HG02678 (cell line): ENCODE measurements around the gene CLIP1.
"Not testable (repeated sequence)": the region's sequence is repeated elsewhere in the genome, so short reads cannot be mapped to it uniquely, and the experiment has no call there.

ENCODE experiments used
- ATAC-seq: cut with Tn5 transposase; IDR thresholded peaks from one replicate; pipeline ENCODE4 v1.9.1; 2021; ENCODE audit warnings: mild to moderate bottlenecking, moderate library complexity; ENCODE audit not compliant: unreplicated experiment

CLIP1 gene

DNA sequence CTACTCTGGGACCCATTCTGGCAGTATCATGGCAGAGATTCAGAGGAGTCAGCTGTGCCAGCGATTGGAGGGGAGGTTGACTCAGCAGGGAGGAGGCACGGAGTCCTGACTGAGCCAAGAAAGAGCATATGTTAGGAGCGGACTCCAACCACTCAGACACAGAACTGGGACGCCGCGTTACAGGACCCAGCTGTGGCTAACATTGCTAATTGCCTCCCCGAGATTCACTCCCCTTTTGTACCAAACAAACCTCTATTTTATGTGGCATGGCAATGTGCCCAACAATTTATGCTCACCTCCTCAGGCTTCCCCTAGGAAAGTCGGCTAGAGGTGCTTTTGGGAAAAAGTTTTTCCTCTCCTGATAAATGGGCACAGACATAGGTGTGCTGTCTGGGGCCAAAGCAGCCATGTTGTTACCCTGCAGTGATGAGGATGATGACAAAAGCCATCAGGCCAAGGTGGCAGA lies 15.2 kb upstream of the CLIP1 start:
- no peak for ATAC-seq

DNA sequence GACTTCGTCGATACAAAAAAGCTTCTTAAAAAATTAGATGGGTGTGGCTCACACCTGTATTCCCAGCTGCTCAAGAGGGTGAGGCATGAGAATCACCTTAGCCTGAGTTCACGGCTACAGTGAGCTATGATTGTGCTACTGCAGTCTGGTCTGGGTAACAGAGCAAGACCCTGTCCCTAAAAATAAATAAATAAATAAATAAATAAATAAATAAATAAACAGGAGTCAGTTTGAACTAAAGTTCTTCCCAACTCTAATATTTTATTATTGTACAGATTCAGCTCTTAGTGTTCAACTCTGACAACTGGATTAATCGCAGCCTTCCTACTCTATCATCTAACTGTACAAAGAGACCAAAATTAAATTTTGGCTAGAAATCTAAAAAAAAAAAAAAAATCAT lies 12.7 kb upstream of the CLIP1 start:
- no peak for ATAC-seq

DNA sequence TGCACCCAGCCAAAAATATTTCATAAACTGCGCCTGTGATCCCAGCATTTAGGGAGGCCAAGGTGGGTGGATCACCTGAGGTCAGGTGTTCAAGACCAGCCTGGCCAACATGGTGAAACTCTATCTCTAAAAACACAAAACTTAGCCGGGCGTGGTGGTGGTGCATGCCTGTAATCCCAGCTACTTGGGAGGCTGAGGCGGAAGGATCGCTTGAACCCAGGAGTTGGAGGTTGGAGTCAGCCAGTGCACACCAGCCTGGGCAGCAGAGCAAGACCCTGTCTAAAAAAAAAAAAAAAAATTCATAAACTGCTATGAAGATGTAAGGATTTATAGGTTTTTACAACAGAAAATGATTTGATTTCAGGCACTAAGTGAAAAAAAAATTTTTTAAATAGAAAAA lies 6.6 kb upstream of the CLIP1 start:
- ATAC-seq: not testable (repeated sequence)

DNA sequence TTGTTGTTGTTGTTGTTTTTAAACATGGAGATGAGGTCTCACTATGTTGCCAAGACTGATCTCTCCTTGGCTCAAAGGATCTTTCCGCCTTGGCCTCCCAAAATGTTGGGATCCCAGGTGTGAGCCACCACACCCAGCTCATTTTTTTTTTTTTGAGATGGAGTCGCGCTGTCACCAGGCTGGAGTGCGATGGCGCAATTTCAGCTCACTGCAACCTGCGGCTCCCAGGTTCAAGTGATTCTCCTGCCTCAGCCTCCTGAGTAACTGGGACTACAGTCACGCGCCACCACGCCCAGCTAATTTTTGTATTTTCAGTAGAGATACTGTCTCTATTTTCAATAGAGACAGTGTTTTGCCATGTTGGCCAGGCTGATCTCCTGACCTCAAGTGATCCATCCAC lies 4.9 kb upstream of the CLIP1 start:
- ATAC-seq: no peak

DNA sequence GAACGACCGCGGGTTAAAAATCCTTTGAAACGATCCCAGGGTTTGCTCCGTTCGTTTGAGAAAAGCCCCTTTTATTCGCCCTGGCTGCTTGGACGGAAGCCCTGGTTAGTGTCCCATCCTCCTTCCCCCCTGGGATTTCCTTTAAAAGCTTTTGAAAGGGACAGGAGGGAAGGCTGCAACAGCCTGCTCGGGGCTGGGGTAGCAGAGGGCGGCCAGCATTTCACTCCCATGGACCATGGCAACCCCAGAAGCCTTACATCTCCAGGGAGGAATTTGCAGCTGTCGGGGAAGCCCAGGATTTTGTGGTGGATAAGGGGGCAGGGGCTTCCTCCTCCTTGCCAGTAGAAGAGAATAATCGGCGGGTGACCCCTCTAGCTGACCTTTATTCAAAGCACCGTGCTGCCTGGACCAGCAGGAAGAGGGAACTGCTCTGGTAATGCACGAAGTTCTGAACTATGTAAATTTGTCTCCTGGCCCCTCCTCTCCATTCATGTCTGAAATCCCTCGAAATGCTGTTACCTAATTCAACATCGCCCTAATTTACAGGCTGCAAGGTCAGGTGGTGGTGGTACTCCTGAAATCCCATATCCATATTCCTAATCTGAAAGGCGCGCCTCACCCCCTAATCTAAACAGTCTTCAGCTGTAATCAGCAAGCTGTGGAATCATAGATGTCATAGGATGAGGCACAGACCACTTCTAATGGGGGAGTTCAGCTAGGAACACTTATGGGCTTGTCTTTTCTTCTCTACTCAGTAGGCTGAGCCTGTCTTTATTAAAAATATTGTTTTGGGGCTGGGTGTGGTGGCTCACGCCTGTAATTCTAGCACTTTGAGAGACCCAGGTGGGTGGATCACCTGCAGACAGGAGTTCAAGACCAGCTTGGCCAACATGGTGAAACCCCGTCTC lies 1.0 kb upstream of the CLIP1 start:
- ATAC-seq: no peak

DNA sequence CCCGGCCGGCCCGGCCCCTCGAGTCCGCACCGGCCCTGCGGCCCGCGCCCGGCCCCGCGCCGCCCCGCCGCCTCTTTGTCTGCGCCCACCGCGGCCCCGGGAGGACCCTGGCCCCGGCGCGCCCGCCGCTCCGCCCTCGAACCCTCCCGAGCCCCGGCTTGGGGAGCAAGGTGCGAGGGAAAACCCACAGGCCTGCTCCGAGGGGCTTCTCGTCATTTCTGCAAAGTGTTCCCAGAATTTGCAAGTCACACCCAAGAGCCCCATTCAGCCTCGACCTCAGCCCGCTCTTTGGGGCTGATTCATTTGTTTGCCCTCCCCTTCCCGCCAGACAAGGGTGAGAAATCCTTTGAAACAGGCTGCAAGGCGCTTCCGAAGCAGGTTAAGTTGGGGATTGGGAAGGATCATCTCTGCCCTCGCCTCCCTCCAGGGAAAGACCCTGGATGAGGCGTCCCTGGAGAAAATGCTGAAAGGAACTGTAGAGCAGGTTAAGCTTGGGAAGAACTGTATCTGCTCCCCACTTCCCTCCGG lies 325 bp upstream of the CLIP1 start:
- peak; percentile 4 for ATAC-seq

DNA sequence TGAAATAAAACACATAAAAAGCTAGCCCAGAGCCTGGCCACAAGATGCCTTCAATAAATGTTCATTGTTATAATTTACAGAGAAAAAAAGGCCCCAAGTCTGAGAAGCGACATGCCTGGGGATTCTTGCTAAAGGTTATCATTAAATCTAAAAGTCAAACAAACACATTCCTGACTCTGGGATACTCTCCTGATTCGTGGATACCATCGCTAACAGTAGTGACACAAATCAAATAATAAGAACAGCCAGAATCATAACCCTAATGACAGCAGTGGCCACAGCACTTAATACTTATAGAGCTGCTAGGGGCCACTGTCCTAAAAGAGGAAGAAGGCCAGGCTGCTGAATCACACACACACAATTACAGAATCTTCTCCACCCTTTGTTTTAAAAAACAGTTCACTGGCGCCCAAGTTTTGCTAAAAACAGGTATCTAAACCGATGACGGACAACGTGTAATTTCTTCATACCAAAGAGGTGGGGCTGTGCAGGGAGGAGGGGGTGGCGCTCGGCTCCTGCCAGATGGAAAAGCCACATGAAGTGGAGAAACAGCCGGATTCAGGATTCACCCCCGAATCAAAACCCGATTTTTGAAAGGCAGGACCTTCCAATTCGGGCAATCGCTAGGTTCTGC lies 1.2 kb downstream of the CLIP1 start:
- ATAC-seq: no peak

DNA sequence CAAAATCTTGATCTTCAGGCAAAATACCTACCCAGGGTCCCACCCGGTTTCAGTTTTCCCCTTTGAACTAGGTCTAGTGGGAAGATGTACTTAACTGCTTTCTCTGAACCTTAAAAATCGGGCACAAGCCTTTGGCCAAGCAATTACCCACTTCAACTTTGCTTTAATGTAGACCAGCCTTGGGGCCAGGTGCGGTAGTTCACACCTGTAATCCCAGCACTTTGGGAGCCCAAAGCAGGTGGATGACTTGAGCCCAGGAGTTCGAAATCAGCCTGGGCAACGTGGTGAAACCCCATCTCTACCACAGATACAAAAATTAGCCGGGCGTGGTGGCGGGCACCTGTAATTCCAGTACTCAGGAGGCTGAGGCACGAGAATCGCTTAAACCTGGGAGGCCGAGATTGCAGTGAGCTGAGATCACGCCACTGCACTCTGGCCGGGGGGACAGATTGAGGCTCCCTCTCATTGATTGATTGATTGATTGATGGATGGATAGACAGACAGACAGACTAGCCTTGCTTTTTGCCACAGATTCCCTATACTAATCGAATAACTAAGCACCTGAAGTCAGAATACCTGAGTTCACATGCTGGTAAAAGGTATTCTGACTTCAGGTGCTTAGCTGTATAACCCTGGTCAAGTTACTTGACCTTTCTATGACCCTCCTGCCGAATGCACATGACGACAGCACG lies 1.9 kb downstream of the CLIP1 start:
- no peak for ATAC-seq

DNA sequence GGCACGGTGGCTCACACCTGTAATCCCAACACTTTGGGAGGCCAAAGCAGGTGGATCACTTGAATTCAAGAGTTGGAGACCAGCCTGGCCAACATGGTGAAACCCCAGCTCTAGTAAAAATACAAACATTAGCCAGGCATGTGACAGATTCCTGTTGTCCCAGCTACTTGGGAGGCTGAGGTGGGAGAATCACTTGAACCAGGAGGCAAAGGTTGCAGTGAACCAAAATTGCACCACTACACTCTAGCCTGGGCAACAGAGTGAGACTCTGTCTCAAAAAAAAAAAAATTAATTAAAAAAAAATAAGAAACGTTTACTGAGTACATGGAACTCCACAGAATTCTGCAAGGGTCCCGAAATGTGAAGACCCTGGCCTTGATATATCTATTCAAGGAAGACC lies 3.4 kb downstream of the CLIP1 start:
- not testable (repeated sequence) for ATAC-seq

DNA sequence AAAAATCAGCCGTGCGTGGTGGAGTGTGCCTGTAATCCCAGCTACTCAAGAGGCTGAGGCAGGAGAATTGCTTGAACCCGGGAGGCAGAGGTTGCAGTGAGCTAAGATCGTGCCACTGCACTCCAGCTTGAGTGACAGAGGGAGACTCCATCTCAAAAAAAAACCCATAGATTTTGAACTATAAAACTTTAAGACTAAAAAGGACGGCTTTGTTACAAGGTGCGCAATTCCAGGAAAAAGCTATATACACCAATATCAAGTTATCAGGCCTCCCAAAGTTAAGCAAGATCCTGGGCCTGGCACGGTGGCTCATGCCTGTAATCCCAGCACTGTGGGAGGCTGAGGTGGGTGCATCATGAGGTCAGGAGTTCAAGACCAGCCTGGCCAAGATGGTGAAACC lies 6.8 kb downstream of the CLIP1 start:
- ATAC-seq: not testable (repeated sequence)

DNA sequence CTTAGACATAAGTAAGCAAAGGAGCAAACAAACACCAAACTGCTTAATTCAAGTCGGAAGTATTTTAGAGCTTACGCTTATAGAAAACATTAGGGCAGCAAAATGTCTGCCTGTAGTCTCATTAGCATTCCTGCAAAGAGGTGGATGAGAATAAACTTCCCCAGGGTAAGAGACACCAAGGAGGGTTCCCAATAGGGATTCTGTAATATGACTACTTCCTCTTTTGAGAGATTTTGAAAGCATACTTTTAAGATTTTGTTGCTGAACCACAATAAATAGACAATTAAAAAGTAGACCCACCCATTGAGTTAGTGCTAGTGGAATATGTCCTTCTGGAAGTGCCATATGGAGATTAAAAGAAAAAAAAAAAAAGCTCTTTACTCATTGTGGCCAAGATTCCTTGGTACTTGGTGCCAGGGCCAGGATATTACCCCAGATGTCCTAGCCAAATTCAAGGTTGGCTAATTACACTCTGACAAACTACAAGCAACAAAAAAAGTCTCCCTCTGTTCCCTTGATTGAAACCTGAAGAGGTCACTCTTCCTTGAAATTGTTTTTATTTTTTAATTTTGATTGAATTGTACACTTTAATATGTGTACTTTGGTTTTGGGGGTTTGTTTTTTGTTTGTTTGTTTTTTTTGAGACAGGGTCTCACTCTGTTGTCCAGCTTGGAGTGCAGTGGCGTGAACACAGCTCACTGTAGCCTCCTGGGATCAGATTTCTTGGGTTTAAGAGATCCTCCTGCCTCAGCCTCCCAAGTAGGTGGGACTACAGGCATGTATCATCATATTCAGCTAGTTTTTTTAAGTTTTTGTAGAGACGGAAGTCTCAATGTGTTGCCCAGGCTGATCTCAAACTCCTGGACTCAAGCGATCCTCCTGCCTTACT lies 8.7 kb downstream of the CLIP1 start:
- no peak for ATAC-seq

DNA sequence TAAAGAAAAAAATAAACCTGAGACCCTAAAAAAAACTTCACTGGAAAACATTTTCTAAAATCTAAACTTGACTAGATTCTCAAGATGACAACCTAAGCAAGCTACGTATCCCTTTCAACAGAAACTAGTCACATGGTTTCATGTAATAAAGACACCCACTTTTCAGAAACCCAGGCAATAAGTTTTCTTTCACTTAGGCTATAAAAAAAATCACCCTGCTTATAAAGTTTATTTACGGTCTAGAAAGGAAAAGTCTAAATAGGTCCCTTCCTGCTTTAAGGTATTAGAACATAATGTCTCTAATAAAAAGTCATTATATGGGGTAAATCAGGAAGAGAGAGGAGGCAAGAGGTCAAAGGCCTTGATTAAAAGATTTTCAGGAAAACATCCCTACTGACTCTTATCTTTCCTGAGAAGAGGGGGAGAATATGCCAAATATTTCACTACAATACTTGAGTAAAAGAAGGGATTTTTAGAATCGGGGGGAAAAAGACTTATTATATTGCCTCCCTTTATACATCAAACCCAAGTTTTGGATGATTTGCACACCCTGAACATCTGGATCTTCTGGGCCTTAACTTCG lies 9.5 kb downstream of the CLIP1 start:
- no peak for ATAC-seq

DNA sequence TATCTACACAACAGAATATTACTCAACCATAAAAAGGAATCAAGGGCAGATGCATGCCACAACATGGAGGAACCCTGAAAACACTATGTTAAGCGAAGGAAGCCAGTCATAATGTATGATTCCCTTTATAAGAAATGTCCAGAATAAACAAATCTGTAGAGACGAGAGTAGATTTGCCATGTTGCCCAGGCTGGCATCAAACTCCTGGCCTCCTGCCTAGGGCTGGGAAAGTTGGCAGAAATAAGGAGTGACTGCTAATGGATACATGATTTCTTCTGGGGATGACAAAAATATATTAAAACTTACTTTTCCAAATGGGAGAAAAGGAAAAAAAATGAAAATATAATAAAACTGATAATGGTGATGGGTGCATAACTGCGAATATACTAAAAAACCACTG lies 10.9 kb downstream of the CLIP1 start:
- ATAC-seq: no peak

DNA sequence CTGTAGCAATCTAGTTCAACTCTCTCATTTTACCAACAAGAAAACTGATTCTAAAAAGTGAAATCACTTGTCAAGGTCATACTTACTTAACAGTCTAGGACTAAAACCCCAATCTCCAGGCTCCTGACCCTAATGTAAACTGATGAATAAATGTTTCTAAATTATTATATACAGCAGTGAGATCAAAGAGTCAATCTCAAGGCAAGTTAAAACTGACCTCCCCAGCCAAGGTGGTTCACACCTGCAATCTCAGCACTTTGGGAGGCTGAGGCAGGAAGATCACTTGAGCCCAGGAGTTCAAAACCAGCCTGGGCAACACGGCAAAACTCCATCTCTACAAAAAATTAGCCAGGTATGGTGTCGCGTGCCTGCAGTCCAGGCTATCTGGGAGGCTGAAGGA lies 15.3 kb downstream of the CLIP1 start:
- ATAC-seq: no peak

DNA sequence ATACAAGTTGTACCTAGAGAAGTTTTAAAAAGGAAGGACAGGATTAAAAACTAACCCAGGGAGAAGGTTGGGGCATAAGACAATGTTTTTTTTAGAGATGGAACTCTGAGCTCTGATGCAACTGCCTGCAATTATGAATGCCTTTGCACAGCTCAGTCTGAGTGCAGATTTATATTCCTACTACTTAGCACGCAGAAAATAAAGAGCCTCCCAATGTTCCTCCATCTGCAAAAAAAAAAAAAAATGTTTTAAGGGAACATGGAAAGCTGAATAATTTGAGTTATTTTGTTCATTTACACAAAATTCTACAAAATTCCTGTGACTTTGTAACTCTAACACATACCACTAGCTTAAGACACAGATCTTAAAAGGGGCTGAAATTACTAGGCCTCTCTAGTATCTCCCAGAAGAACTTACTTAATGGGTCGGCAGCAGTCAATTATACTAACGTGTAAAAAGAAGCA lies 15.7 kb downstream of the CLIP1 start:
- no peak for ATAC-seq

DNA sequence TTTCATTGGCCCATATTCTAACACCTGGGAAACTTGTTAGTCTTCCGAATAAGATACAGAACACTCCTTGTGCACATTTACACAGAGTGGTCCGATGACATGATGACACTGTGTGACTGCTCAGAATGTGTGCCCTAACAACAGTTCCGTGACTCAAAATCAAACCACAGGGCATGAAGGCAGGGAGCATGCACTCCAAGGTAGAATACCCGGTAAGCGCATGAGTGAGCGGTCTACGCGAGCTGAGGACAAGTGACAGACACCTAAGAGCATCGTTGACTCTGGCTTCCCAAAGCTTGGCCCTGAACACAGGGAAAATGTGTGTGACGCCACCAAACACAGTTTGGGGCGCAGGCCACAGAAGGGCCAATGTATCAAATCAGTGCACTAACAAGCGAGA lies 18.6 kb downstream of the CLIP1 start:
- ATAC-seq: no peak

DNA sequence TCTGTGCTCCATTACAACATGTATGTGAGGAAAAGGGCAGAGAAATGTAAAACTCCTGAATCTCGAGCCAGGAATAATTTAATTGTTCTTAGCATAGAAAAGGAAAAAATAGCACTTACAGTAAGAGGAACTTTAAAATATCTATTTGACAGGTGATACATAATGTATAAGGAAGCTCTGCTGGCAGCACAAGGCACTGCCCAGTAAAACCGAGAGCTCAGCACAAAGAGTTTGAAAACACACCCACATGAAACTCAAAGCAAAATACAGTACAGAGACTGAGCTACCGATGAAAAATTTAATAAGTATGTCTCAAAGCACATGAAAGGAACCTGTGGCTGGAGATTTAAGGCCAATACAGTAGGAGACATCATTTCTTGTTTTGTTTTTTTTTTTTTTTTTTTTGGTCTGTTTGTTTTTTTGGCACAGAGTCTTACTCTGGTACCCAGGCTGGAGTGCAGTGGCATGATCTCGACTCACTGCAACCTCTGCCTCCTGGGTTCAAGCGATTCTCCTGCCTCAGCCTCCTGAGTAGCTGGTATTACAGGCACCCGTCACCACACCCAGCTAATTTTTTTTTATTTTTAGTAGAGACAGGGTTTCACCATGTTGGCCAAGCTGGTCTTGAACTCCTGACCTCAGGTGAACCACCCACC lies 19.2 kb downstream of the CLIP1 start:
- ATAC-seq: peak; percentile 48

DNA sequence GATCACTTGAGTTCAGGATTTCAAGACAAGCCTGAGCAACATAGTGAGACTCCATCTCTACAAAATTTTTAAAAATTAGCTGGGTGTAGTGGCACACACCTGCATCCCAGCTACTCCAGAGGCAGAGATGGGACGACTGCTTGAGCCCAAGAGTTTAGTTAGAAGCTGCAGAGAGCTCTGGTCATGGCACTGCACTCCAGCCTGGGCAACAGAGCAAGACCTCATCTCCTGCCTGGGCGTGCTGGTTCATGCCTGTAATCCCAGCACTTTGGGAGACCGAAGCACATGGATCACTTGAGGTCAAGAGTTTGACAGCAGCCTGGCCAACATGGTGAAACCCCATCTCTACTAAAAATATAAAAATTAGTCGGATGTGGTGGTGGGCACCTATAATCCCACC lies 20.2 kb downstream of the CLIP1 start:
- no peak for ATAC-seq

DNA sequence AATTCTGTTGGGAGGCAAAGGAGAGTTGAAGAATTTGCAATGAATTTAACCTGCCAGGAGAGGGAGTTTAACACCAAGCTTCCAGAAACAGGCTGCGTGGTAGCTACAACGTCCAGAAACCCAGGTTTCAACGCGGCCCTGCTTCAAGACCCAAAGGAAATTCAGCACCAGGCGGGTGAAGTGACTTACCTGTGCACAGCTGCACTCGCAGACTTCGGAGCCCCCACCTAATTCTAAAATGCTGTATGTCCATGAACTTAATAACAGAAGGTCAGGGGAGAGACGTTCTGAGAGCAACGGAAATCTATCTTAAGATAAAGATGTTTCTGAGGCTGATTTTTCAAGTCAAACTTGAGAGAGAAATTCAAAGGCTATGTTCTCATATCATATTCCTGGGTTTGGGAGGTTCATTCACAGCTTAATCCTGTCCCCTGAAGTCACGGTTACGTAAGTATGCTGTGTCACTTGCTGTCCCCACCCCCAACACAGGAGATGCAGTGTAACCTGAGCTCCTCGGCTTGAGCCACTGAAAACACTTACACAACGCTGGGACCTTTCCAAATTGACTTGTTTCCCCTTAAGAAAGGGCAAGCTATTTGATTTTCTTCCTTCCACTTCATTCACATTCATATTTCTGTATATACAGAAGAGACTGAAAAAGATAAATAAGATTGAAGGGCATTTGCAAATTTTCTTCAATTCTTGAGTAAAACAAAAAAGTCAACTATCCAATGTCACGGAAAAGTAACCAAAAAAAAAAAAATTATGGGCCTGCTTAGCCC lies 22.7 kb downstream of the CLIP1 start:
- ATAC-seq: no peak
